Measurements from ENCODE around the gene CWC27. TPM values are rescaled to one million over a fixed set of nuclear protein-coding genes. Genes with fewer than 3 reads are reported as not detected.

Gene CWC27
- total RNA-seq, 4 donors from 2014 or later = 9.6 to 18.4 (median 12.6) TPM

- ATAC-seq (ENCODE audit: low FRiP score) = no peak
- DNase-seq (ENCODE audit: low spot score) = no peak
- TF ChIP-seq, protein P1, sequence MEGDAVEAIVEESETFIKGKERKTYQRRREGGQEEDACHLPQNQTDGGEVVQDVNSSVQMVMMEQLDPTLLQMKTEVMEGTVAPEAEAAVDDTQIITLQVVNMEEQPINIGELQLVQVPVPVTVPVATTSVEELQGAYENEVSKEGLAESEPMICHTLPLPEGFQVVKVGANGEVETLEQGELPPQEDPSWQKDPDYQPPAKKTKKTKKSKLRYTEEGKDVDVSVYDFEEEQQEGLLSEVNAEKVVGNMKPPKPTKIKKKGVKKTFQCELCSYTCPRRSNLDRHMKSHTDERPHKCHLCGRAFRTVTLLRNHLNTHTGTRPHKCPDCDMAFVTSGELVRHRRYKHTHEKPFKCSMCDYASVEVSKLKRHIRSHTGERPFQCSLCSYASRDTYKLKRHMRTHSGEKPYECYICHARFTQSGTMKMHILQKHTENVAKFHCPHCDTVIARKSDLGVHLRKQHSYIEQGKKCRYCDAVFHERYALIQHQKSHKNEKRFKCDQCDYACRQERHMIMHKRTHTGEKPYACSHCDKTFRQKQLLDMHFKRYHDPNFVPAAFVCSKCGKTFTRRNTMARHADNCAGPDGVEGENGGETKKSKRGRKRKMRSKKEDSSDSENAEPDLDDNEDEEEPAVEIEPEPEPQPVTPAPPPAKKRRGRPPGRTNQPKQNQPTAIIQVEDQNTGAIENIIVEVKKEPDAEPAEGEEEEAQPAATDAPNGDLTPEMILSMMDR (IDR thresholded peaks at IDR 0.05) = no peak
Observed at GRCh38 chr5:64963278-64963677, 194.5 kb downstream of the CWC27 start.

DNA sequence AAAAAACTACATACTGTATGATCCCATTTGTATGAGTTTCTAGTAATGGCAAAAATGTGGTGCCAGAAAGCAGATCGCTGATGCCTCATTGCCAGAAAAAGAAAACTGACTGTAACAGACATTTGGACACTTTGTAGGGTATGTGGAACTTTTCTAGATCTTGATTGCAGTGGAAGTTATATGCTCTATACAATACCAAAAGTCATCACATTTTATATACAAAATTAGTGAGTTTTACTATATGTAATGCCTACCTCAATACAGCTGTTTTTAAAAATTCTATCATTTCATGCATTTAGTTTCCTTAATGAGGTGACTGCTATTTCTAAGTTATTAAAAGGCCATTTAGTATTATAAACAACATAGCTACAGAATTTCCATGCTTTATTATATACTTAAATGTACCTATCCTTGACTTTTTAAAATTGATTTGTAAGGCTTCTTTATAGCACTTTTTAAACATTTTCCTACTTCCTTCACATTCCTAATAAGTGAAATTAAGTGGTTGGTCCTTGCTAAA lies 199.9 kb downstream of the CWC27 start:
- DNase-seq (ENCODE audit: low spot score) (no peak), ATAC-seq (ENCODE audit: low FRiP score) (no peak)
- TF ChIP-seq, protein P1 (IDR thresholded peaks at IDR 0.05) = no peak

- DNase-seq (ENCODE audit: low spot score) = no peak
- ATAC-seq (ENCODE audit: low FRiP score) = no peak
- TF ChIP-seq, protein P1 (IDR thresholded peaks at IDR 0.05) = no peak
Observed at GRCh38 chr5:64969578-64969977, 200.8 kb downstream of the CWC27 start.

GRCh38 chr5:64971513-64971912 lies 202.8 kb downstream of the CWC27 start:
- DNase-seq (ENCODE audit: low spot score) (no peak), ATAC-seq (ENCODE audit: low FRiP score) (peak; percentile 67)
- TF ChIP-seq, protein P1 (IDR thresholded peaks at IDR 0.05) = no peak

DNA sequence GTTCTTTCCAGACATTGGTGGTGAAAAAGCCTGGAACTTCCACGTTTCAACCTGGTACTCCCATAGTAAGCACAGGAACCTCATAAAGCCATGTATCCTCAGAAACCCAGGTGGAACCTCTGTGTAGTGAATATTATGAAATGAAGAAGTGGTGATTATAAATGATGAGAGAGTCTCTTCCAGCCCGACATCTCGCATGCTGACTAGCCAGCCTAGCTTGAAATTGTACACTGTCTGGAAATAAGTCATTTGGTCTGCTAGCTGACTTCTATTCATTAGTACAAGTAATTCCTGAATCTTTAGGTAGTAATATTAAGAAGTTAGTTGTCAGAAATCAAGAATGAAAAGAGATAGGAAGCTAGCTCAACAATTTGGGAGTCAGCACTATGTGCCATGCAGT lies 203.3 kb downstream of the CWC27 start:
- TF ChIP-seq, protein P1 (IDR thresholded peaks at IDR 0.05) = no peak
- DNase-seq (ENCODE audit: low spot score) = no peak
- ATAC-seq (ENCODE audit: low FRiP score) = peak; percentile 52

GRCh38 chr5:64972591-64972990 lies 203.9 kb downstream of the CWC27 start:
- DNase-seq (ENCODE audit: low spot score) (no peak), ATAC-seq (ENCODE audit: low FRiP score) (no peak)
- TF ChIP-seq, protein P1 (IDR thresholded peaks at IDR 0.05) = no peak

DNA sequence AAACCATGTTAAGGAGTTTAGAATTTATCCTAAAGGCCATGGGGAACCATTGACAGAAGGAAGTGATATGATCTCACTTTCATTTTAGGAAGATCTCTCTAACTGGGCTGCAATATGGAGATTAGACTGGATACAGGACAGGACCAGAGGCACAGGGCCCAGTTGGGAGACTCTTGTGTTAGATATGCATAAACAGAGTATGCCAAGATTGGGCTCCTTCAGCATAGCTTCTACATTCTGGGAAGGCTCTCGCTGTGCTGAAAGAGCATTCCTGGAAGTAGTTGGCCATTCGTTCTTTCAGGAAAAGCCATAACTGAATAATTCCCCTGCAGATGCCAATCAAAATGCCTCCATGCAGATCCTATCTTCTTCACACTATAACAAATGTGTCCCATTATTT lies 204.5 kb downstream of the CWC27 start:
- TF ChIP-seq, protein P1 (IDR thresholded peaks at IDR 0.05) = no peak
- DNase-seq (ENCODE audit: low spot score) (no peak), ATAC-seq (ENCODE audit: low FRiP score) (no peak)
